Measurements from ENCODE around the gene ZNF264.

- TF ChIP-seq CTCF (IDR thresholded peaks at IDR 0.05; ENCODE audit: low read depth, low read length): no peak
- peak; percentile 36 for TF ChIP-seq POLR2A (IDR thresholded peaks at IDR 0.05; ENCODE audit: extremely low read depth, insufficient read length)
- TF ChIP-seq MYC (IDR thresholded peaks at IDR 0.05; ENCODE audit: low read depth, low read length): peak; percentile 77
These were observed 49.2 kb downstream of the ZNF264 start, which contains the start of gene ZNF805 for GRCh38 chr19:57240311-57241090.

Data from NB4 (cell line).